Skin of body (tissue), 2 donors: ENCODE data around the gene ZNF516. TPM values are rescaled to one million over a fixed set of nuclear protein-coding genes. Genes with fewer than 3 reads are reported as not detected.

Experiments
- DNase-seq: peaks from one replicate; lab custom pipeline; 2025; lab: John Stamatoyannopoulos, UW
- total RNA-seq: library from RNA; depleted of rRNA; stranded (reverse); fragments of >200 nt; gene quantifications from one replicate; pipeline ENCODE4 v1.2.3, GENCODE V29; 2014

Gene ZNF516
- total RNA-seq, 1 donor from 2014 or later: 24.4 TPM

DNA sequence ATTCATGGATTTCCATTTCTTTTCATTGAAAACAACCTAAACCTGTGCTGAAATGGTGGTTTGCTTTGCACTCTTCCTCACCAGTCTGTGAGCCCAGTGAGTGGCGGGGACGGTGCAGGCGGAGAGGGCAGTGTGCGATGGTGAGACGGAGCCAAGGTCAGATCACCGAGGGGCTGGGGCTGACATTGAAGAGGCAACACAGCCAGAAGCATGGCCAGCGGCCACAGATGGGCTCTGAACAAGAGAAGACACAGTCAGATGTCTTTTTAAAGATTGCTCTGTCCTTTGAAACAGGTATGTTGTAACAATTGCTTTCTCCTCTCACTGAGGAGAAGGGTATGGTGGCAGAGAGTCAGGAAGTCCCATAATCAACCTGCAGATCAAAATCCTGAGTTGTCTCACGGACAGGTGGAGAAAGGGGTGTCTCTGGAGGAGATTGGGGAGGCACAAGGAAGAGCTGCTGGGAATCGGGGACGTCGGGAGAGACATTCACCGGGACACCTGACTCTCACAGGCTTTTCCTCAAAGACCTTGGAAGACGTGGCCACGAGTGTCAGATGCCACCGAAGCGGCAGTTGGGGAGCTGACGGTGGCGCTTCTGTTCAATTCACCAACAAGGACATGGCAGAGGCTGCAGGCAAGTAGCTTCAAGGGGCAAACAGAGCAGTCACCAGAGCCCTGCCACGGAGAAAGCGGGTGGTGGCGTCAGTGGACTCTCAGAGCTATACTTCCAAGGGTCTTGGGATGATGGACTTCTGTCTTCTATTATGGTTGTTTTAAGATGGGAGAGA, 12.1 kb upstream of the ZNF516 start:
- no peak for DNase-seq

DNA sequence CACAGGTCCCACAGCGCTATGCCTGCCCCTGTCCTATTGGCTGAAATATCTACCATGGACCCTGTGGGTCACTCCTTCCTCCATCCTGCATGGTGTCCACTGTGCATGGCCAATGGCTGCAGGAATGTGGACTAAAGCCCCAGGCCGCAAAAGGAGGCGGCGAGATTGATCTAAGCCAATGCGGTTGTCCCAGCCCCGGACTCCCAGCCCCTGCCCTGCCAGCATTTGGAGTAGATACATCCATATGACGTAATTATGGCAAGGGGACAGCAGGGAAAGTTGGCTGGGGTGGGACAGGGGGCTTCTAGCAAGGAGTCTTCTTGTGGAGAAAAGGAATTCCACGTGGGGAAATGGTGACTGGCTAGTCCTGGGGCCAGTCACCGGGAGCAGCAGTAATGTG, 11.4 kb upstream of the ZNF516 start:
- no peak for DNase-seq

DNA sequence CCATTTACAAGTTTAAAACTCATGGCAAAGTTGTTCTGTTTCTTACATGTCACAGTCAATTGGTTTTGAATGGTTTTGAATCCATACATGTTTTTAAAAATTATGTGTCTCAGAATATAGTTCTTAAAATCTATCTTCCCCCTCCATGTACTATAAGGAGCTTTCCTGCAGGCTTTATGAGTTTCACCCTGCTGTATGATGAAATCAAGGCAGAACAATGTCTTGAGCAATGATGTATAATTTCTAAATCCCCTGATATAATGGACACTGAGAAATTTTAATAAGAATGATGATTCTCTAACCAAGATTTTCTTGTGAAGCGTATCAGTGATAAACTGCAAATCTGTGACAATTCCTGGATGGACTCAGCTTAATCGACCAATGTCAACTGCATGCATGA, 10.6 kb upstream of the ZNF516 start:
- DNase-seq: no peak

DNA sequence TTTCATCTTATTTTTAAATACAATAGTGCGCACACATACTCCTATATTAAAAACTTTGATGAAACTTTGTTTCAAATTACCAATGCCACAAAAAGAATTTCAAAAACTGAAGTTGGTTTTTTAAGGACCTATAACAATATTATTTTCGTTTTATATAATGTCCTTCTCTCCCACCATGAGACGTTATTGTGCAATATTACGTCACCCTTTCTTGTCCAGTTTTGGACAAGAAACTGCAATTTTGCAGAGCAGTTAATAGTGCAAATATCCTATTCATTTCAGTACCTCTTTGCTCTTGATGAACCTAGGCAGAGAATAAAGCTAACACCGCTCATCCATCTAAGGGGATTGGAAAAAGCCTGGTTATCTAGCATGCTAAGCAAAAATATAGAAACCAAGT, 9.7 kb upstream of the ZNF516 start:
- no peak for DNase-seq

DNA sequence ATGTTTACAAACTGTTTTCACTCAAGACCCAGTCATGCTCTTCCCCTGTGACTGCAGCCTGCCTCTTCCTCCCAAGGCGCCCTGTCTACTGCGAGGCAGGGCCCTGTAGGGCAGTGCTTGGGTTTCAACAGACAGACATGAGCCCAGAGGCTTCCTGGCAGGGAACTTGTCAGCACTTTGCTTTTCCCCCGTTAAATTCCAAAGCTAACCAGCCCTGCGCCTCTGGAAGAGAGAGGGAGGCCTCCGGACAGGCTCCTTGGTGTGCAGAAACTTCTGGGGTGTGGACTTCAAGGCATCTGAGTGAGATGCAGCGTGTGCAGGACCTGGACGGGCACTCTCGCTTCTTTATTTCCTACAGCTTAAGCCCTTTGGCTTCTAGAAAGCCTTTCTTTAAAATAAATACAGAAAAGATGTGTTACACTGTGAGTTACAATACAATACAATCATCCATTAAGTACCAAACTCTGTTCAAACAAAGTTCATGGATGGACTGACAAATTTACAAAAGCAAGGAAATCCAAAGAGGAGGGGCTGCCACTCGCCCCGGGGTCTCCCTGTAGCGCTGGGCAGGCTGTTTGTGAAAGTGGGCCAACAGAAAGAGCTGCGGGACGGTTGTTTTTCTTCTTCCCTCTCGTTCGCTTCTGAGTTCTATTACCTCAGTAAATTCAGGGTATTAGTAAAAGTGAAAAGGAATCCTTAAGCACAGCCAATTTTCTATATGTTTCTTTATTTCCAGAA, 8.8 kb upstream of the ZNF516 start:
- no peak for DNase-seq

DNA sequence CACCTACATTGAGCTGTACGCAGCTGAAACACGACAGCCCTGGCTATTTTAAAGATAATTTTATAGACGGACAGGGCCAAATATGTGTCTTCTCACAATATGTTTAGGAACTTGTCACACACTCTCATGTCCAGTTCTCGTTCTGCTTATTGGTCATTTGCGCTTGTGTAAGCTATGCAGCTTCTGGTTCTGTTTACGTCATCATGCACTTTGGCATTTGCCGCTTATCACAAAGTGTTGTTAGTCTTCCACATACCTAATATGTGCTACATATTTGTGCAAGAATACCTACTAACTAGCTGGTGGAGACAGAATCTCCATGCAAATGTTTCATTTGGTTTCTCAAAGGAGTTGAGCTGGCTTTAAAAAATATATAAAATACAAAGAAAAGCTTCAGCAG, 7.5 kb upstream of the ZNF516 start:
- no peak for DNase-seq

DNA sequence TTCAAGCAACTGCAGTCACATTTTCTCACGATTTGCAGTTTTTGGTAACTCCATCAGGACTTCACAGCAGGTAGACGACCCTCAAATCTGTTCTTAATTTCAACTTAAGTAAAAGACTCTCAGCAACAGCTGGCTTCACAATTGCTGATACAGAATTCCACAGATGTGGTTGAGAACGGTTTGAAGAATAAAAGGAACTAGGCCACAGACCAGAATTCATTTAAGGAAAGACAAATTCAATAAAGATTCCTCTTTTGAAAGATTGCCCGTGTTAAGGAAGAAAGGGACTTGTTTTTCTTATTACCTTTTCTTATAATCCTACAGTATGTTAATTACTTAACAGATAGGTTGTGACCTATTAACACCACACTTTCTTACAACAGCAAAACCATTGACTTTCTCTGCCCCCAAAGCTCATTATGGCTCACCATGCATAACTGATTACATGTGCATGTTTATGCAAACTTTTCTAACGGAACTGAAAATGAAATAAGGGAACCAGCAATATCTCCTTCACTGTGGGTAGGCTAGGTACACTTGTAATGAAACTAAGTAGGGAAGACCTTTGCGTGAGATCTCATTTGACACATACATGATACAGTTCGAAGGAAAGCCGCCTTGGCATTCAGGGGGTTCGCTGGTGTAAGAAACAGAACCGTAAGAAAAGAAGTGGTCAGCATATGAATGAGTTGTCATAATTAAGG, 4.7 kb upstream of the ZNF516 start:
- DNase-seq: no peak

DNA sequence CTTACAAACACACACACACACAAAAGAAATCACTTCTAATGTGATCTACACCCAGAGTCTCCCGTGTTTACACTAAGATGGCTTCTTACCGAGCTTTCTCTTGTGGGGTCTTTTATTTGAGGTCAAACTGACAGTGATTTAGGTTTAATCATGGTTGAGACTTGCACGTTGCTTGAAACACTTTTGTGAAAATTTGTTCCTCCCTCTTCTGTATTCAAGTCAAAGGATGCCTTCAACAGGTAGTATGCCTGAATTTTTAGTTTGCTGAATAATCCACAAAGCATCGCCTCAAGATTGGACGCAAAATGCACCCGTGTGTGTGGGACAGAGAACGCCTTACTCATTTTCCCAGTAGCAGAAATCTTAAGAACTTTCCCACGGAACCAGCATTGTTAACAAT, 4.0 kb upstream of the ZNF516 start:
- DNase-seq: no peak

DNA sequence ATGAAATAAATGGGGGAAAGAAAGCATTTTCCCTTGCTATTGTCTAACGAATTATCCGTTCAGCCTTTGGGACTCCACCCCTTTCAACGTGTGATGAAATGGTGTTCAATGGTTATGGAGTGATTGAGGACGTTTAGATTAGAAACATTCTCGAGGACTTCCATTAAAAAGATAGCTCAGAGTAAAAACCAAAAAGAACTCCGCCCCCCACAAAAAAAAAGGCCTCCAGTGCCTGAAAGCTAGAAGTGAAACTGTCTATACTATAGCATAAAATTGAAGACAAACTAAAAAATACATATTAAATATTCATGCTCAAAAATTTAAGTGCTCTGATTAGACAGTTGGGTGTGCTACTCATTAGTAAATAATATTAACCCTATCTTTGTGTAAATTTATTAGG, 3.0 kb upstream of the ZNF516 start:
- DNase-seq: no peak

DNA sequence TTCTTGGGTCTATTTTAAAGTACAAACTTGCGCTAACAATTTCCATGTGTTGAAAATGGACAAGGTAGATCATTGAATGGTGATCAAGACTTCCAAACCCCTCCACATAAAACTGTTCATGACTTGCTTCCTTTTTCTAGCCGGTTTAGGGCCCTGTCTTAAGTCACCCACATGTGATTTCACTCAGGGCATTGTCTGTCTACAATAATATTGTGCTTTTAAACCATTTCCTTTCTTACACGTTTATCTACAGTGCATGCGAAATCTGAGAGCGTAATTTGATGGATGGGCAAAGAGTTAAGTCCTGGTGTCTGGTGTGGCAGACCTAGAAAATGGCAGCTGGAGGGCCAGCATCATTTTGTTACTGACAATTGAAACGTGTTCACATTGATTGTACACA, 2.0 kb upstream of the ZNF516 start:
- DNase-seq: peak; percentile 61

DNA sequence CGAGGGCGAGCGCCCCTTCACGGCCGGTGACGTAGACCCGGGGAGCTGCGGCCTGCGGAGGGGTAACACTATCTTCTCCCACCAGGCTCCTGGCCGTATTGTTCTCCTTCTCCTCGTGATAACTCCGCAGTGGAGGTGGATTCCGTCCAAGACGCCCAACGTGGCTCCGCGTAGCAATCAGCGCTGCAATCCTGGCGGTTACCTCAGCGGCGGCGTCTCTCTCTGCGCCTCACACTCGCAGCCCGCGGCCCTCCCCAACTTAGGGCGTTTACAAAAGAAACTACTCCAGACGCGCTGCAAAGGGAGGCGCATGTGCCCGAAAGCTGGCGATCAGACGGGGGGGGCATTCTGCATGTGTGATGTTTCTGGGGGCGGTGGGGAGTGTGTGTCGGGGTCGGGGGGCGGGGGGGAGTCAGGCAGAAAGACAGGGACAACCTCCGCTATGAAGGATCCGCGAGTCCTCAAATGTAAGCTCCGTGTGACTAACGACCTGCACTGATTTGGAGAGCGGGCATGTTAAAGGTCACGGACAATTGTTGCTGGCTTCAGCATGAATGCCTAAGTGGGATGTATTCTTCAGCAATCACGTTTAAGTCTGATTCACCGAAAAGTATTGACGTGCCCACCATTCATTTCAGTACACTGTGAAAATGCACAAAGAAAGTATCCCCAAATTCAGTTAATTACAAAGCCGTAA, 1.3 kb upstream of the ZNF516 start:
- peak; percentile 78 for DNase-seq

DNA sequence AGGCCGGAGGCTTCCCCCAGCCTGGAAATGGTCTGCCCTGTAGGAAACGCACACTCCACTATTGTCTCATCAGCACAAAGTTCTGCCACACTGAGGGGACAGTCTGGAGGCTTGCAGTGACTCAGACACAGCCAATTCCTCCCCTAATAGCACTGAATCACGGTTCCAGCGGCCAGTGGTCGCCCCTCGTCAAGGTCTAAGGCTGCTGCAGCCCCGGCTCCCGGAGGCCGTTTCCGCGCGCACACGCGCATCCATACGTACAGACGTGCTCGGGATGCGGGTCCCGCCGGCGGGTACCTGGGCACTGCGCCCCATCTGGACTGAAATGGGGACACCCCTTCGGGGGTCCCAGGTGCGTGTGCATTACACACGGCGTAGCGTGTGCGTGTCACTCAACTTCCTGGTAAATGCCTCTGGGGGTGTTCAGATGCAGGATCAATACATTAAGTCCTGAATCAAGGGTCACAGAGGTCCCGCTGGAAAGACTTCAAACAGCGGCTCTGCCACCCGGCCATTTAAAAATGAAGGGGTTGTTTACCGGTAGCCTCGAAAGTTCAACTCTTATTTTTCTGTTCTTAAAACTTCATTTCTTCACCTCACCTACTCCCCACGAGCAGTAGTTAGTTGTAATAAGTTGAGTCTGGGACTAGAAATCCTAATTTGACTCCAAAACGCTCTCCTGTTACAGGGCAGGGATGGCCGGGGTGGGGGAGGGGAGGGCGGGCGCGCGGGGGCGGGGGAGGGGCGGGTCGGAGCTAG, 572 bp upstream of the ZNF516 start:
- peak; percentile 78 for DNase-seq

DNA sequence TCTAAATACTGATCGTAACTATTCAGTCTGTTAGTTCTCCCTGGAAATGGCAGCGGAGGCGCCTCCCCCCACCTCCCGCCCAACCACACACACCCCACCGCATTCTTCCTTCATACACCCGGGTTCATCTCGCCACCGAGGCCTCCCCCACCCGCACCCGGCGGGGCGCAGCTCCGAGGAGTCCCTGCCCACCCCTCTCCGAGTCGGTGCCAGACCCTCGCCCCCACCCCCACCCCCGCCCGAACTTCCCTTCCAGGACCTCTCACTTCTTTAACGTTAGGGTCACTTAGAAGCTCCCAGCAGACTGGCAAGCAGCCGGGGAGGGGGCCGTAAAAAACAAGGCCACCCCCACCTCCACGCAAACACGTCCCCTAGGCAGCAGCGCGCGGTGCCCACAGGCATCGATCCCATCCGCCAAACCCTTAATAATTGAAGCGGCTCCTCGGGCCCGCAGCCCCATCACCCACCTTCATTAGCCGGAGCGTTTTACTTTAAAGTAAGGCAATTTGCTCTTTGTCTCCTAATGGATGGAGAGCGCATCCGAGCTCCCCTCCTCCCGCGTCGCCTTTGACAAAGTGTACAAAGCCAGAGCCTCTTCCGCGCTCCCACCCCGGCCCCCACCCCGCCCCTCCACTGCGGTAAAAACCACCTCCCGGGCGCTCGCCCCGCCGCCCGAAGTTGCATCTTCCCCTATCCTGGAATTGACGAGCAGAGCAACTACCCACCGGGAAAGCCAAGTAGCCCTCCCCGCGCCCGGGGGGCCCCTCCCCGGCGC, 624 bp downstream of the ZNF516 start:
- no peak for DNase-seq

DNA sequence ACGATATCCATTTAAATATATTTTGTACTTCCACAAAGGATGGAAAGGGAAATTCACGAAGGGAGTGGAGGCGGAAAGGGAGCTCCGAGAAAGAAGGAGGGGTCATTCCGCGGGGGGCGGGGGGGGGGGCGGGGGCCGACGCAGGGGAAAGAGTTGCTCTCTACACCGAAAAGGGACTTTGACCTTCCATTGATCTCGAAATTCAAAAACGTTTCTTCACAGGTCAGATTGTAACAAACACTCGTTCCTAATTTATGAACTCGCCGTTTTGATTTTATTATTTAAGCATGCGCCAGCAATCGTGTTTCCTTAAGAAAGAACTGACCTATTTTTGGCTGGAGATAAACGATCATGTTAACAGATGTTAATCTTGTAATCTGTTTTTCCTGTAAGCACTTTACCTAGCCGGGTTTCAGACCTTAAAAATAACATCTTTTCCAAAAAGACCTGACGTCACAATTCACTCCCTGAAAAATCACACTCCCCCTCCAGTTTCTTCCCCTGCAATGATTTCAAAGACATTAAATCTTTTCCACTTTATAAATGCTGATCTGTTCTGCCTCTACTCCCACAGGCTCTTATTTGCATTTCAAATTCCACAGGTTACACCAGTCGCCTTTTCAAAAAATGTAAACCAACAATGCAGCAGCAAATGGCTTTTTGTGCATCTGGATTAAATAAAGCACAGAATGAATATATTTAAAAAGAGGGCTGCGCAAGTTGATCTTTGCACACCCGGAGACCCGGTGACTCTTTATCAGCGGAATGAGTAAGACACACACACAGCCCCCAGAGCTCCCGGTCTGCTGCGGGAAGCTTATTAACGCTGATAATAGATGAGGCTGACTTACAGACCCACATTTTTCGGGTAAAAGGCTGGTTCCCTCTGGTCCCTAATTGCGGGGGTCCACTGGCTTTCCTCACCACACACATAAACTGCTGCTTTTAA, 1.6 kb downstream of the ZNF516 start:
- DNase-seq: peak; percentile 81

DNA sequence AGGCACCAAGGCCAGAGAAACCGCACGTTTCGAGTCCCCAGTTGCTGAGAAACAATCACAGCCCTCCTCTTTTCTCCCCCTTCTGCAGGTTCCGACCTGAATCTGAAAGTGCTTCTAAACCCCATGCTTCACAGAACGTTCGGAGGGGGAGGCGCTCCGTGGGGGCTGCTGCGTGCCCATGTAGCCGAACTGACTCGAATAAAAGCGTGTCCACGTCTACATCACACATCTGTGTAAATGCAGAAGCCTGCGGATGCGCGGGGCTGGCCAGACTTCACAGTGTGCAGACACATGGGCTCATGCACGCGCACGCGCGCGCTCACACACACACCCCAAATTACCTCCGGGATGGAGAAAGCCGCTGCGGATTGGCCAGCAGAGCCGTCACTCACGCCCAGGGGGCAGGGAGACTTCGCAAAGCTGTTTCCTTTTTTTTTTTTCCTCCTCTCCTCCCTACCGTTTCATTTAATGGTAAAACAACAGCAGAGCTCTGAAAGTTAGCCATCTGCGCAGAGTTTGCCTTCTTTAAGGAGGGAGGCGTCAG, 2.3 kb downstream of the ZNF516 start:
- peak; percentile 98 for DNase-seq

DNA sequence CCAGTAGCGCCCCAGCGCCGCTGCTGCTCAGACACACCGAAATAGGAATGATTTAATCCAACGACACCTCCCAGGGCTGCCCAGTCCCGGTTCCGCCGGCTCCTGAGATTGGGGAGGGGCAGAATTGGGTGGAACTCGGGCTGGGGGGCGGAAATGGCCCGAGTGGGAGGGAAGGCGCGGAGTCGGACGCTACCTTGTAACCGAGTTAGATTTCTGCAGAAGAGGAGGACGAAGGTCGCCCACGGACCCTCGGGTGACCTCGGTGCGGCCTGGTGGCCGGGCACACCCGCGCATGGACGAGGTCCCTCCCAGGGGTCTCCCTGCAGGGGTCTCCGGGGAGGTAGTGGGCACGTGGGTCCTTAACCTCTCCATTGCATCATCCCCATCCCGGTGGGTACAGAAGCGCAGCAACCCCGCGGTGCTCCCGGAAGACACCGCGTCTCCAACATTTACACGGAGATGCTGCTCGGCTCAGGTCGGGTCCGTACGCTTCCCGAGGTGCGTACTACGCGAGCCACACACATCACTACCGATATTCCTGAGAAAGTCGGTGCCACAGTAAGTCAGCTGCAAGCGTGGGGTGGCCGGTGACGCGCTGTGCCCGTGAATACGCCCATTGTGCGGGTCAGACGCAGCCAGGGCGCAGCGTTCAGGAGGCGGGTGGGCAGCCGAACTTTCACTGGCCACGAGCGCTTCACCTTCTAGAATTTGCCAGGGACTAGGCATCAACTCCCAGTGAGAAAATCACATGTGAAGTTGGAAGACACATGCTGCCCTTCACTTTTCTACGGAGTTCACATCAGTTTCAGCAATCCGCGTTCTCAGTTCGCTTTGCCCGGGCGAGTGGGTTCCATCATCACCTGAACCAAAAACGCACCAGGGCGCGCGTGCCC, 3.0 kb downstream of the ZNF516 start:
- DNase-seq: peak; percentile 32

DNA sequence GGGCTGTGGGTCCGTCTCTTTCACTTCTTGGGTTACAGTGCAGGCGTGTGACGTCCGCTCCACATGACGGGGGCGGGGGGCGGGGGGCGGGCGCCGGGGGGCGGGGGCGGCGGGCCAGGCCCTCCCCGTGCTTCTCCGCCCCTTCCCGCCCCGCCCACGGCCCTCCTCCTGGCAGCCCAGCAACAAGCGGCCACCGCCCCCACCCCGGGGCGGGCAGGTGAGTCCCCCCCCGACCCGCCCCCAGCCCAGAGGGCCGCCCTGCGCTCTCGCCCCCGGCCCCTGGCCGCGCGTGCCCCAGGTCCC, 3.6 kb downstream of the ZNF516 start:
- peak; percentile 52 for DNase-seq
